Stomach (tissue), 4 donors: ENCODE data around the gene GOLGA1.

Source experiments
- CTCF ChIP-seq, 7 experiments: fragments of 450-650 bp in 4 of 7; fragments of 200-600 bp in 3 of 7; sonication (generic) in 3 of 7; IDR thresholded peaks; one replicate each; pipeline ENCODE4 v1.5.1; 2016 to 2019; ENCODE audit warnings: antibody characterized with exemption in 7 of 7, control low read depth in 2 of 7, mild to moderate bottlenecking in 1 of 7
- EP300 ChIP-seq: sonication (generic); formaldehyde crosslinking; IDR thresholded peaks from one replicate; pipeline ENCODE4 v1.6.1; 2017; ENCODE audit warnings: antibody characterized with exemption
- POLR2A ChIP-seq, 4 donors: fragments of 450-650 bp; IDR thresholded peaks; one replicate each; pipeline ENCODE4 v1.6.1; 2016; ENCODE audit warnings: antibody characterized with exemption in 4 of 4, control low read depth in 2 of 4, mild to moderate bottlenecking in 1 of 4, moderate library complexity in 1 of 4
- POLR2AphosphoS5 ChIP-seq, 3 donors: sonication (generic); formaldehyde crosslinking; IDR thresholded peaks; one replicate each; pipeline ENCODE4 v1.6.1; 2016; ENCODE audit warnings: antibody characterized with exemption in 3 of 3

GRCh38 chr9:124863371-124863871 is 77.5 kb downstream of the GOLGA1 start:
- TF ChIP-seq CTCF (IDR thresholded peaks at IDR 0.05) (no peak), POLR2AphosphoS5 (IDR thresholded peaks at IDR 0.05) (peak in 2 of 3 donors; percentile 35 to 75), POLR2A (IDR thresholded peaks at IDR 0.05) (no peak), EP300 (no peak)
